T-helper 2 cell (primary cell): Measurements from ENCODE around the gene TMC1.
"Not testable (repeated sequence)": the region's sequence is repeated elsewhere in the genome, so short reads cannot be mapped to it uniquely, and the experiment has no call there.

Experiments used
- DNase-seq, 5 experiments: peaks; one replicate each; pipeline versions ENCODE4 v3.0.0 to v3.0.0-alpha.2; 2012 to 2022

TMC1 gene

DNA sequence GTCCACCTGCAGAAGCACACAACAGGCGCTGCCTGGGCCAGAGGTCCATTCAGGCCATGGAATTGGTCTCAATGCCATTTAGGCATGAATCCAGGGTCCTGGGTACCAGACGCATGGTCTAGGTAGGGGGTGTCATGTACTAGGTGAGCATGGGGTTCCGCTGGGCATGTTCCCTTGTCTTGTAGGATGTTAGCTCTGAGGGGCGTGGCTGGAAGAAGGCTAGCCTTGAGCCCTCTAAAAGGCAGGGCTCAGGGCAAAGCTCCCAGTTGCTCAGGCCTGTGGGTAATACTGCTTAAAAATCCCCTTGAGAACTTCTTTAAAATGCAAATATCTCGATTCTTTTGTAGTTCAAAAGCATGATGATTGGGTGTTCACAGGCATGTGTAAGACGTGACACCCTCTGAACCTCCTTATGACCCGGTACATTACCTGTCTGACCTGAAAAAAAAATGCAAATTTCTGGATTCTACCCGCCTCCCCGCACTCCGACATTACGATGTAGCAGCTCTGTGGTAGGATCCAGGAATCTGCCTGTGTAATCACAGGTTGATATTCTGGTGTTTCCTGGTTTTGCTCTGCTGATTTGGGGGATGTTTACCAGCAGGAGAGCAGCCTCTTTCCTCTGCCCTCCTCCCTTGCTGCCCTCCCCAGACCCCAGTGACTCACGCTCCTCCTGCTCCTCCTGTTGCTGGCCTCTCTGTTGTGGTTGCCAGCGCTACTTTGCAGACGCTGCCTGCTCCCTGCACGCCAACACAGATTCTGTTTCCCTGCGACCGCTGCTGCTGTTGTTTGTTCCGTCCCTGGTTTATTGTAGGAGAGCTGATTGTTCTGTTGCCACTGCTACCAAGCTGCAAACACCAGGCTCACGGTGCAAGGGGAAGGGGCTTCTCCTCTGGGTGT is 5.7 kb downstream of the TMC1 start:
- DNase-seq = peak; percentile 30 to 89 (median 58)

DNA sequence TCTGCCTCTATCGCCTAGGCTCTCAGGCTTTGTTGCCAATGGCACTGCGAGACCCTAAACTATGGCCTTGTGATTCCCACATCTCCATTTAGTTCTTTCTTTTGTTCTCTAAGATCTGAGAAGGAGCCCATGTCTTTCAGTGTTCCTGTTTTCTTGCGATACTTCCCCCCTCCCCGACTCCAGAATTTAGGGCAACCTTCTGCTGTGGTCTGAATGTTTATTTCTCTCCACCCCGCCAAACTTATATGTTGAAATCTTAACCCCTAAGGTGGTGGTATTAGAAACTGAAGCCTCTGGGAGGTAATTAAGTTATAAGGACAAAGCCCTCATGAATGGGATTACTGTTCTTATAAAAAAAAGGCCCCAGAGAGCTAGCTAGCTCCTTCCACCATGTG is 6.4 kb downstream of the TMC1 start:
- DNase-seq = peak in 1 of 5 experiments; percentile 10

DNA sequence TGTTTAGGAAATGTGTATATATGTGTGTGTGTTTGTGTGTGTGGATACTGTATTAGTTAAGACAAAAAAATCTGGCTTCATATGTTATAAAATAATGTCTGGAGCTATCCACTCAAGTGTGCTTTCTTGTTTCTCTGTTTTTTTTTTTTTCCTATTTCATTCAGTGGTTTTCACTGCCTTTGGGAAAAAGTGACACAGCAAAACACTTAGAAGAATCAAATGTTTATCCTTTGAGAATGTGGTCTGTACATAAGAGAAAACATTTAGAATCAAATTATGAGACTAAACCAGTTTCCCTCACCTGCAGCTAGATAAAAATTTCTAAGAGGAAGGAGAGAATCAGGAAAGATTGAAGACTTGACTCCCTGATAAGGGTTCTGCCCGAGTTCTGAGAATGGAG is 8.1 kb downstream of the TMC1 start:
- DNase-seq = no peak

DNA sequence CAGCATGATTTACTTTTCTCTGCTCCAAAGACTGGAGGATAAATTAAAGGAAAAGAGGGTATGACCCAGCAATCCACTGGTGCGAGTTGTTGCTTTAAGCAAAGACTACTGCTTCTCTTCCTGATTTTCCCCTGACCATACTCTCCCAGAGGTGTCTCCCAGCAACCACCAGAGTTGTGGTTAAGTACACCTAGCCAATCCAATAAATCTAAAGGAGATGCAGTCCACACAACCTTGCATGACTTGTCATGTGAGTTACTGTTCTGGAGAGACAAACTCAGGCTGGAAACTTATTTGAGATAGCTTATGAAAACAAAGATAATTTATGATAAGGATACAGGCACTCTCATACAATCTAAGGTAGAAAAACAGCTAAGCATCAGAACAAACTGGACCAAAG is 11.9 kb downstream of the TMC1 start:
- no peak for DNase-seq

DNA sequence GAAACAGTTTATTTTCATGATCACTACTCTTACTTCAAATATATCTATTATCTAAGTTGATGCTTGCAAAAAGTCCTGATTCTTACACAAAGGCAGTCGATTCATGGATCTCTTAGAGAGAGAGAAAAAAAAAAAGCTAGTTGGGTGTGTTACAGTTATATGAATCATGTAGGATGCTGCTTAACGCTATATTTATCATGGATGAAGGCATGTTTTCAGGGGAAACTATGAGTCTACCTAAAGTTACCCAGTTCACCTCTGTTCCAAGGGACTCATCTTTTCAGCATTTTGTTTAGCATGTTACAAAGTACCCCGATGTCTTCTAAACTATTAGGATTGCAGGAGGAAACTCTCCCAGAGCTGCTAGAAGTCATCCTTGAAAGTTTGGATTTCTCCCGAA is 13.5 kb downstream of the TMC1 start:
- no peak for DNase-seq

DNA sequence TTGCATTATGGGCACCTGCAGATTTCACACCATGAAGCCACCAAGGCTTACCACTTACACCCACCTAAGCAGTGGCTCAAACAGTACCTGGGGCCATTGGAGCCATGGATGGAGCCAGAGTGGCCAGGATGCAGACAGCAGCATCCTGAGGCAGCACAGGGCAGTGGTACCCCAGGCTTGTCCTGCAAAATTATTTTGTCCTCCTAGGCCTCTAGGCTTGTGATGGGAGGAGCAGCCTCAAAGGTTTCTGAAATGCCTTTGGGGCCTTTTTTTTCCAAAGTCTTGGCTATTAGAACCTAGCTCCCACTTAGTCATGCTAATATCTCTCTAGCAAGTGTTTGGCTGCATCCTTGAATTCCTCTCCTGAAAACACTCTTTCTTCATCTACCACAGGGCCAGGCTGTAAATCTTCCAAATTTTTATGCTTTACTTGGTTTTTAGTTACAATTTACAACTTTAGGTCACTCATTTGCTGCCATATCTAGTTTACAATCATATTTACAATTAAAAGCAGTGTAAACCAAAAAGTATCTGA is 15.7 kb downstream of the TMC1 start:
- DNase-seq = no peak

DNA sequence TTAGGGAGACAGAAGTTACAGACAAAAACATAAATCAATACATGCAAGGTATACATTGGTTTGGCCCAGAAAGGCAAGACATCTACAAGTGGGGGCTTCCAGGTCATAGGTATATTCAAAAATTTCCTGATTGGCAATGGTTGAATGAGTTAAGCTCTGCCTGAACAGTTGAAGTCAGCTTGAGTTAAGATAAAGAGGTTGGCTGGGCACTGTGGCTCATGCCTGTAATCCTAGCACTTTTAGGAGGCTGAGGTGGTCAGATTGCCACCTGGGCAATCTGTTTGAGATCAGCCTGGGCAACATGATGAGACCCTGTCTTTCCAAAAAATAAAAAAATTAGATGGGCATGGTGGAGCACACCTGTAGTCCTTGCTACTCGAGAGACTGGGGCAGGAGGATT is 16.3 kb downstream of the TMC1 start:
- no peak for DNase-seq

DNA sequence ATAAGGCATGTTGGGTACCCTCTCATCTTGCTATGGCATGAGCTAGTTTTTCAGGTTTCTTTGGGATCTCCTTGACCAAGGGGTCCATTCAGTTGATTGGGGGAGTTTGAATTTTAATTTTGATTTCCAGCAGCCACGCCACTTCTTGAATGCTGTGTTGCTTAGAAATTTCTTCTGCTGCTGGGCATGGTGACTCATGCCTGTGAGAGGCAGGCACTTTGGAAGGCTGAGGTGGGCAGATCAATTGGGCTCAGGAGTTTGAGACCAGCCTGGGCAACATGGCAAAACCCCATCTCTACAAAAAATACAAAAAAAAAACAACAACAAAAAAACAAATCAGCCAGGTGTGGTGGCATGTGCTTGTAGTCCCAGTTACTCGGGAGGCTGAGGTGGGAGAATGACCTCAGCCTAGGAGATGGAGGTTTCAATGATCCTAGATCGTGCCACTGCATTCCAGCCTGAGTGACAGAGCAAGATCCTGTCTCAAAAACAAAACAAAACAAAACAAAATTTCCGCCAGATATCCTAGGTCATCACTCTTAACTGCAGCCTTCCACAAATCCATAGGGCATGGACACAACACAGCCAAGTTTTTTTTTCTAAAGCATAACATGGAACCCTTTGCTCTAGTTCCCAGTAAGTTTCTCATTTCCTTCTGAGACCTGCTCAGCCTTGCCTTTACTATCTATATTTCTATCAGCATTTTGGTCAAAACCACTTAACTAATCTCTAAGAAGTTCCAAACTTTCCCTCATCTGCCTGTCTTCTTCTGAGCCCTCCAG is 17.7 kb downstream of the TMC1 start:
- DNase-seq = no peak

DNA sequence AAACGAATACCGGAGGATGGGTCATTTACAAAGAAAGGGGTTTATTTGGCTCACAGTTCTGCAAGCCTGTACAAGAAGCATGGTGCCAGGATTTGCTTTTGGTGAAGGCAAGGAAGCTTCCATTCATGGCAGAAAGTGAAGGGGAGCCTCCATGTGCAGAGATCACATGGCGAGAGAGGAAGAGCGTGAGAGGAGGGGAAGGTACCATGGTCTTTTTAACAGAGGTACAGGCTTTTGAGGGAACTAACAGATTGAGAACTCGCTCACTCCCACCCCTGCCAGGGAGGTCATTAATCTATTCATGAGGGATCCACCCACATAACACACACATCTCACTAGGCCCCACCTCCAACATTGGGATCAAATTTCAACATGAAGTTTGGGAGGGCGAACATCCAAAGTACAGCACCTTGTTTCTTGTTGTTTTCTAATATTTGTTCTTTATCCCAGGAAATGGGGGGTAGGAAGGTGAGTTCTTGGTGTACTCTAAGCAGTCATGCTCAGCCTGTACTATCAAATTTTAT is 18.5 kb downstream of the TMC1 start:
- no peak for DNase-seq

DNA sequence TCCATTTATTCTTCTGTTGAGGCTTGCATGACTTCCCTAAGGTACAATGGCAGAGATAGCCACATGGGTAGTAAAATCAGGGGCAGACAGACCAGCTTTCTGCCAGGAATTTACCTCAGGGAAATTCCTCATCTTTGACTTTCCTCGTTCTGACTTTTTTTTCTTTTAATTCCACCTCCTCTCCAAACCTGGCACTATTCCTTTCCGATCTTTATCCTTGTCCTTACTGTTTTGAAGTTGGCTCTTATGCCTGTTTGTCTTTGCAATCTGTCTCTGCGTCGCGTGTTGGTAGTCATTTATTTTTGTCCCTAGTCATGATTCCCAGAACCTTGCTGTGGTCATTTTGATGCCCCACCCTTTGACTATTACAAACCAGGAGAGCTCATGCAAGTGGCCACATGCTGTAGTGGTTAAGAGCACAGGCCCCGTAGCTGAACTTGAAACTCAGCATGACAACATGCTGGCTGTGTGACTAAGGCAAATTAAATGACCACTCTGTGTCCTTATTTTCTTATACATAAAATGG is 19.0 kb downstream of the TMC1 start:
- no peak for DNase-seq

DNA sequence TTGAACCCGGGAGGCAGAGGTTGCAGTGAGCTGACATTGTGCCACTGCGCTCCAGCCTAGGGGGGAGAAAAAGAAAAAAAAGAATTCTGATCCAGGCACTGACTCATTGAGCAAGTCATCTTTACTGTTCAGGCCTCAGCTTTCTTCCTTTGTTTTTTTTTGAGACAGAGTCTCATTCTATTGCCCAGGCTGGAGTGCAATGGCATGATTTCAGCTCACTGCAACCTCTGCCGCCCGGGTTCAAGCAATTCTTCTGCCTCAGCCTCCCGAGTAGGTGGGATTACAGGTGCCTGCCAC is 21.1 kb downstream of the TMC1 start:
- not testable (repeated sequence) for DNase-seq

DNA sequence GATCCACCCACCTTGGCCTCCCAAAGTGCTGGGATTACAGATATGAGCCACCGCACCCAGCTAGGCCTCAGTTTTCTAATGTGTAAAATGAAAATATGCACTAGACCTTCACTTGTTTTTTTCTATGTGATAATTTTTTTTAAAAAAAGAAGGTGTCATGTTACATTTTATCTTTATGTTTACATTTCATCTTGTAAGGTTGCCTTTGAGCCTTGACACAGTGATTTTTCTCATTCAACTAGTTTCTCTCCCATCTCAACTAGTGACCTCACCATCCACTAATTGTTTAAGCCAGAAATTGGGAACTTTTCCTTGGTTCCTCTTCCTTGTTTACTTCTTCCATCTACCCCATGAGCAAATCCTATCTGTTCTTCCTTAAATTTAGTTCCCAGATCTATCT is 21.5 kb downstream of the TMC1 start:
- DNase-seq = no peak

DNA sequence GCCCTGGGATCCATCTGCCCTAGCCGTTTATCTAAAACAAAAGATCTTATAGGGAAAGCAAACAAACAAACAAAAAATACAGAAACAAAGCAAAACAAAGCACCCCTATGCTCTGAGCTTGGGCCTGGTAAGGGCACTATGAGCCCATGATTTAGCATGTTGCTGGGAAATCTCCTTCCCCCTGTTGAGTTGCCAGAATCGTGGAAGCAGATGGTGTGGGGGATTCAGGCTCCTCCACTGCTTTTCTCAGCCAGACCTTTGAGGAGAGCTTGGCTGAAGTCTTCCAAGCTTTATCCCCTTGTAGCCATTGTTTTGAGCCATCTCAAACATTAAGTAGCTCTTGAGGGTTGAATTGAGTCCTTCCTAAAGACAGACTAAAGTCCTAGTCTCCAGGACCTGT is 29.9 kb downstream of the TMC1 start:
- DNase-seq = no peak

DNA sequence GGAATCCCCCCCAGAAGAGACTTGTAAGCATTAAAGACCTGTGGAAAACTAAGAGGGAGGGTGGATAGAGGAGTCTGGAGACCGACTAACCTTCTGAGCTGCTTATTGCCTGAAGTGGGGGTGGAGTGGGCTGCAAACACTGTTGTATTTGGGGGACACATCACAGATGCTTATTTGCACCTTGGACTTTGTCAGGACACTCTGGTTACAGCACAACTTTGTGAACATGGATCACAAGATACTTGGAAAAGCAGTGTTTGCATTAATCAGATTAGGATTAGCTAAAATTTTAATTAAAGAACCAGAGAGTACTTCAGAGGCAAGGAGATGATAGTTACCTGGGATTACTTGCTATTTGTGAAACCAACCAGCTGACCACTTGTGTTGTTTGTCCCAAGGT is 30.9 kb downstream of the TMC1 start:
- no peak for DNase-seq

DNA sequence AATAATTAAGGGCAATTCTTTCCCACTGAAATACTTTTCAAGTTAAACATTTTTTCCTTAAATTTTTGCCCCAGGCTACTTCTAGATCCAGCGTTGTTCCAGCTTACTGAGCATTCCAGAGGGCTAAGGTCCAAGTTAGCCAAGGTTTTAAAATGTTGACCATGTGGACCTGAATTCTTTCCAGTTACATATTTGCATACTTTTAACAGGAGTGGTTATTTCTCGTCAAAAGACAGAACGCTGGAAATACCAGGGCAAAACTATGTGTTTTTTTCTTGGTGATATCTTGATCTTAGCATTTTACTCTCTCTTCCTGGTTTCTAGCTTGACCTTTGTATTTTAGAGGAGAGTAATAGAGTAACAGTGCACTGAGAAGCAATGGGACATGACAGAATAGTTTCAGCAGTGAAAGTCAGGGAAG is 32.8 kb downstream of the TMC1 start:
- DNase-seq = no peak

DNA sequence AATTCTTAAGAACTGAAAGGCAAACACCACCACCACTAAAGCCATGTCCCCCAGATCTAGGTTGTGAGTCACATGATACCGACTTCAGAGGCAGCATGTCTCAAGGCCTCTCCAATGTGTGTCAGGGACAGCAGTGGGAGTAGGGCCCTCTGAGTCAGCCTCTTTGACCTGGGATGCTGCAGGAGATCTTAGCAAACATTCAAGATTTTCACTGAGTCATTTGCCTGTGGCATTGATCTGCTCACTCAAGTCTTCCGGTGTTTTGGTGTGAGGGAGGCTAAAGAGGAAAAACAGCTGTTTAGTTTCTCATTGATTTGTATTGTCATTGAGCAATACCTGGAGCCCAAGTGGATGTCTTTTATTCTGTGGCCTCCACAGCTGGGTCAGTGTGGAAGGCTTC is 36.1 kb downstream of the TMC1 start:
- peak in 2 of 5 experiments; percentile 46 to 64 for DNase-seq

DNA sequence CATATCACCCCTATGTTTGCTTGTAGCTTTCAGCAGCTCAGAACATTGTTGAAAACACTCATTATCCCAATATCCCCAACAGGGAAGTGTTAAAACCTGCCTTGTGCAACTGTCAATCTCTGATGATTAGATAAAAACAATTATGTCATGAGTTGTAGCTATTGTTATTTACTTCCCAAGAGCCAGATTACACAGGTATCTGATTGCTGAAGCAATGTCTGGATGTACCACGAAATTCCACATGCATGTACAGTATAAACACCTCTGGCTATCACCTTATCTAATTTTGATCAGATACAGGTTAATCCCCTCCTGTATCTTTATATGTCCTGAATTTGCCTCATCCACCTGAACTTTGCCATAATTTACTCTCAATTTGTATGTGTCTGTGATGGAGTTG is 38.7 kb downstream of the TMC1 start:
- DNase-seq = no peak

DNA sequence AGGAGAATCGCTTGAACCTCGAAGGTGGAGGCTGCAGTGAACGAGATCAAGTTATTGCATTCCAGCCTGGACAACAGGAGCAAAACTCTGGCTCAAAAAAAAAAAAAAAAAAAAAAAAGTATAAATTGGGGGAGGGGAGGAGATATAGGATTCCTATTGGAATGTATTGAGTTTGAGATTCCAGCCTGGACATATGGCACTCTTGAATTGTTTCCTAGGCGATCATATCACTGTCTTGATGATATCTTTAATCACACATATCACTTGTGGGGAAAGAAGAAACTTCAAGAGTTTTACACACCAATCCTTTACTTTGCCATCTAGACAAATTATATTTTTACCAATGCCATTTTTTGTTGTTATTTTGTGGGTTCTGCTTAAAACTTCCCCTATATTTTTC is 42.4 kb downstream of the TMC1 start:
- DNase-seq = no peak

DNA sequence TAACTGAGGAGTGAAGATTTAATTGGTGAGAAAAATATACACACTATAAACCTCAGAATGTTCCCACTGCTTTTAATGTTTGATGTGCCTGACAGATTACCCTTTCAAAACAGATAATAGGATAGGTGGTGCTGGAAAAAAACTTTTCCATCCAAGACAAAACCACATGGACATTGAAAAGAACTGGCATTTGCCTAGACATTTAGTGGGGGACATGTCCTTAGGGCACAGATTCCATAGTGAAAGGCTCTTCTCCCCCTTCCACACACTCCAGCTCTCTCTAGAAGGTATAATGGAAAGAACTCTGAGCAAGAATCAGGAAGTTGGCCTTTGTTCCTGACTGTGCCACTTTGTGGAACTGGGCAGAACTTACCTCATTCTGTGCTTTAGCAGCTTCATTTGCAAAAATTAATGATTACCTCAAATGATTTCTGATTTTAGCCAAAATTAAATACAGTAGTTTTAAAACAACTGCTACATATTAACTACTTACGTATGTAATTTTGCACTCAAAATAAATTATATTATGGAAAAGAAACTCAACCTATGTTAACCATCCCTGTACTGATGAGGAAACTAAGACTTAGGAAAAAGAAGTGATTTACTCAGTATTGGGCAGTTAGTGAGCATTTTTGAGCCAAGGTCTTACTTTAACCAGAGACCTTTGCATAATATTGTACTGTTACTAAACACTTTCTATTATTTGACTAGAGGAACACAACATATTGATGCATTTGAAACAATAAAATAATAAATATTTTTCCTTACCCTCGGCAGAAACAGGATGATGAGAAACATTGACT is 43.3 kb downstream of the TMC1 start:
- no peak for DNase-seq

DNA sequence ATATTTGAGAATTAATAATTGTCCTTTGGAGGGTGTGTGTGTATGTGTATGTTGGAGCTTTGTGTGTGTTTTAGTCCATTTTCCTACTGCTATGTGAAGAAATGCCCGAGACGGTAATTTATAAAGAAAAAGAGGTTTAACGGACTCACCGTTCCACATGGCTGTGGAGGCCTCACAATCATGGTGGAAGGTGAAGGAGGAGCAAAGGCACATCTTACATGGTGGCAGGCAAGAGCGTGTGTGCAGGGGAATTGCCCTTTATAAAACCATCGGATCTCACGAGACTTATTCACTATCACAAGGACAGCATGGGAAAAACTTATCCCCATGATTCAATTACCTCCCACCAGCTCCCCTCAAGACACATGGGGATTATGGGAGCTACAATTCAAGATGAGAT is 44.1 kb downstream of the TMC1 start:
- DNase-seq = no peak

DNA sequence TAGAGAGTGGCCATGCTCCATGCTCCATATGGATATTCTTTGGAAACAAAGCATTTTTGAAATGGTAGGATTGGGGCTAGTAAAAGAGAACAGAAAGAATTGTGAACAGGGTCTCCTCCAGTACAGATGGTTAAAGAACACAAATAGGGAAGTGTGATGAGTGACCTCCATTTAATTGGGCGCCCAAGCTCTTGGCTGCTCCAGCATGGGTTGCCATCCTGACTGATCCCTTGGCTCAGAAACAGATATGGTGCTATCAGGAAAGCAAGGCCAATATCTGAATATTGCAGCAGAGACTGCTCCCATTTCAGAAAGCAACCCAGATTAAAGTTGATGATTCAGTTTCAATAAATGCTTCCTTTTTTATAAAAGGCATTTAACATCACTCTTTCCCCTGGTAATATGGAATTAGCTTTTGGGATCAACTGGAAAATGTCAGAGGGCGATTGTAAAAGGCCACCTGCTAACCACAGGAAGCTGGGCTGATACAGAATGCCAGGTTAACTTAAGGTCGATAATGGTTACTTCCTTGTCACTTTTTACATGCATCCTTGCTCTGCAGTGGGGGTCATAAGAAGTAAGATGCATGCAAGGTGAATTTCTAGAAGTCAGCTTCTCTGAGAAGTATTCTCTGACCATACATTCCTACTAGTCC is 52.9 kb downstream of the TMC1 start:
- no peak for DNase-seq

DNA sequence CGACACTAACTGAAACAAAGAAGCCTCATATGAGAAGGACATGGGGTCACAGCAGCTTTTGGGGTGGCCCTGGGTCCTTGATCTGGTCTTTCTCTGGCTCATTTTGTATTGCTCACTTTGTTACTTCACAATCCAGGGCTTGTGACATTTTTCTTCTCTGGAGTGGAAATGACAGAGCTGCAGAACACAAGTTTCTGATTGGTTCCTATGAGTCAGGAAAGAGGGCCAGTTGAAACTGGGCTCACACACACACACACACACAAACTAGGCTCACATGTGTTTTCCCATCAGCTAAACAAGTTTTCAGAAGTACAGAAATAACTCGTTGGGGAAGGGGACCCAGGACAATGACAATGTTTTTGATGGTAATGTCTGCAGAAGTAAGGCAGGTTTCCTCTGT is 54.3 kb downstream of the TMC1 start:
- no peak for DNase-seq
